K562 (cell line): ENCODE measurements around the gene TMEM38B. TPM values are rescaled to one million over a fixed set of nuclear protein-coding genes. Genes with fewer than 3 reads are reported as not detected.
A peak's percentile ranks its signal among the peaks of the same experiment; 100 is the strongest.

Experiments
- ARNT ChIP-seq, 2 experiments: fragments of 450-650 bp; IDR thresholded peaks; 2 replicates each; pipeline ENCODE4 v1.6.1; 2016; ENCODE audit warnings: mild to moderate bottlenecking in 1 of 2
- ASH1L ChIP-seq: fragments of 450-650 bp; IDR thresholded peaks from 2 replicates; pipeline ENCODE4 v1.6.1; 2018; ENCODE audit warnings: borderline replicate concordance, mild to moderate bottlenecking, low read depth; ENCODE audit not compliant: partially characterized antibody
- BCOR ChIP-seq: fragments of 450-650 bp; IDR thresholded peaks from 2 replicates; pipeline ENCODE4 v1.6.1; 2016
- BDP1 ChIP-seq: IDR thresholded peaks from 3 replicates; pipeline ENCODE4 v1.6.1; 2011; ENCODE audit not compliant: insufficient read length, insufficient read depth
- CREM ChIP-seq: IDR thresholded peaks from 2 replicates; pipeline ENCODE4 v1.6.1; 2014; ENCODE audit warnings: antibody characterized with exemption, low read depth
- DPF2 ChIP-seq: fragments of 450-650 bp; IDR thresholded peaks from 2 replicates; pipeline ENCODE4 v1.6.1; 2016
- EP300 ChIP-seq: IDR thresholded peaks from 2 replicates; pipeline ENCODE4 v1.6.1; 2012; ENCODE audit warnings: low read length, improper control_type of control experiment
- GATA2 ChIP-seq: sonication (generic); formaldehyde crosslinking; IDR thresholded peaks from 2 replicates; pipeline ENCODE4 v1.4.0; 2020; ENCODE audit warnings: mild to moderate bottlenecking, missing genetic modification reagents
- HDAC2 ChIP-seq: fragments of 450-650 bp; IDR thresholded peaks from 2 replicates; pipeline ENCODE4 v1.6.1; 2016; ENCODE audit warnings: mild to moderate bottlenecking
- KLF16 ChIP-seq: IDR thresholded peaks from 2 replicates; pipeline ENCODE4 v1.6.1; 2016; ENCODE audit warnings: antibody characterized with exemption
- LEF1 ChIP-seq: fragments of 450-650 bp; IDR thresholded peaks from 2 replicates; pipeline ENCODE4 v1.6.1; 2016; ENCODE audit warnings: mild to moderate bottlenecking
- MAFG ChIP-seq: fragments of 450-650 bp; conservative IDR thresholded peaks from 2 replicates; pipeline ENCODE4 v1.6.1; 2016; ENCODE audit warnings: missing genetic modification characterization, missing compliant biosample characterization
- MAFK ChIP-seq: IDR thresholded peaks from 2 replicates; pipeline ENCODE4 v1.6.1; 2011; ENCODE audit warnings: low read length, improper control_type of control experiment
- MEF2A ChIP-seq: IDR thresholded peaks from 2 replicates; pipeline ENCODE4 v1.6.1; 2011; ENCODE audit warnings: low read depth, mild to moderate bottlenecking, low read length, moderate library complexity; ENCODE audit not compliant: control insufficient read depth
- PPARD ChIP-seq: fragments of 250-450 bp; sonication (Bioruptor Pico); IDR thresholded peaks from 2 replicates; pipeline ENCODE4 v1.8.0; 2022; ENCODE audit warnings: inconsistent platforms, mild to moderate bottlenecking, moderate library complexity
- SMARCA4 ChIP-seq: fragments of 450-650 bp; IDR thresholded peaks from 2 replicates; pipeline ENCODE4 v1.6.1; 2016
- SMARCC2 ChIP-seq: fragments of 450-650 bp; IDR thresholded peaks from 2 replicates; pipeline ENCODE4 v1.6.1; 2017; ENCODE audit warnings: antibody characterized with exemption, moderate library complexity, mild to moderate bottlenecking, low read depth
- SOX6 ChIP-seq: fragments of 450-650 bp; IDR thresholded peaks from 2 replicates; pipeline ENCODE4 v1.6.1; 2014; ENCODE audit warnings: mild to moderate bottlenecking
- TAL1 ChIP-seq: fragments of 450-650 bp; IDR thresholded peaks from 2 replicates; pipeline ENCODE4 v1.6.1; 2016; ENCODE audit warnings: mild to moderate bottlenecking
- ZEB2 ChIP-seq: fragments of 450-650 bp; IDR thresholded peaks from 2 replicates; pipeline ENCODE4 v1.6.1; 2016
- ZKSCAN8 ChIP-seq: fragments of 200-800 bp; sonication (Bioruptor generic); IDR thresholded peaks from 2 replicates; pipeline ENCODE4 v1.6.1; 2016; ENCODE audit warnings: missing genetic modification characterization, missing compliant biosample characterization
- ZNF146 ChIP-seq: IDR thresholded peaks from one replicate; pipeline ENCODE4 v1.6.1; 2018; ENCODE audit warnings: missing compliant biosample characterization; ENCODE audit not compliant: unreplicated experiment
- ZNF224 ChIP-seq: sonication (generic); formaldehyde crosslinking; IDR thresholded peaks from 2 replicates; pipeline ENCODE4 v1.8.0; 2022; ENCODE audit warnings: mild to moderate bottlenecking, missing genetic modification reagents
- ZNF384 ChIP-seq: IDR thresholded peaks from 2 replicates; pipeline ENCODE4 v1.6.1; 2012; ENCODE audit warnings: low read depth, low read length, improper control_type of control experiment
- ZNF766 ChIP-seq: fragments of 200-800 bp; sonication (Bioruptor generic); conservative IDR thresholded peaks from 2 replicates; pipeline ENCODE4 v1.6.1; 2016; ENCODE audit warnings: missing genetic modification characterization, missing compliant biosample characterization
- polyA plus RNA-seq, 8 experiments: library from polyadenylated mRNA; depleted of rRNA in 4 of 8; stranded (reverse) in 5 of 8; unstranded in 3 of 8; fragments of >200 nt; fragmentation: Nextera tagmentation in 2 of 8; fragmentation: Illumina TruSeq in 1 of 8; extraction: Ambion mirVana in 2 of 8; extraction: Trizol in 1 of 8; gene quantifications; 2 replicates each; pipeline versions ENCODE4 v1.2.1 to v1.2.3, GENCODE V29; 2011 to 2014; ENCODE audit warnings: inconsistent platforms in 1 of 8, missing spikeins in 1 of 8
- total RNA-seq, 7 experiments: library from RNA; depleted of rRNA in 6 of 7; stranded (reverse); fragments of >200 nt in 6 of 7; fragmentation: Illumina TruSeq in 2 of 7; extraction: Trizol in 2 of 7; gene quantifications; 2 replicates each; pipeline versions ENCODE4 v1.2.1 to v1.2.3, GENCODE V29; 2011 to 2021; ENCODE audit warnings: low replicate concordance in 1 of 7
- TF ChIP-seq, protein P1 (sequence below), 2 experiments: IDR thresholded peaks; 2 replicates each; pipeline ENCODE4 v1.6.1; 2011; ENCODE audit warnings: borderline replicate concordance in 1 of 2, control low read depth in 1 of 2, low read depth in 1 of 2, low read length in 1 of 2, mild to moderate bottlenecking in 1 of 2, mixed read lengths in 1 of 2, moderate library complexity in 1 of 2; ENCODE audit not compliant: insufficient read depth in 1 of 2, insufficient read length in 1 of 2, poor library complexity in 1 of 2, severe bottlenecking in 1 of 2; ENCODE audit errors: extremely low read depth in 1 of 2
- TF ChIP-seq, protein P2 (sequence below), 2 experiments: fragments of 150-350 bp in 1 of 2; IDR thresholded peaks; 2 replicates each; pipeline ENCODE4 v1.6.1; 2012 to 2016; ENCODE audit warnings: low read depth in 2 of 2, low read length in 2 of 2, mild to moderate bottlenecking in 1 of 2, moderate library complexity in 1 of 2

TMEM38B gene
- total and polyA plus RNA-seq, 9 of the 15 experiments (the other 6 are each of a cell fraction or from before 2014, with no cell fraction given): 26.0 to 57.5 (median 38.5) TPM

DNA sequence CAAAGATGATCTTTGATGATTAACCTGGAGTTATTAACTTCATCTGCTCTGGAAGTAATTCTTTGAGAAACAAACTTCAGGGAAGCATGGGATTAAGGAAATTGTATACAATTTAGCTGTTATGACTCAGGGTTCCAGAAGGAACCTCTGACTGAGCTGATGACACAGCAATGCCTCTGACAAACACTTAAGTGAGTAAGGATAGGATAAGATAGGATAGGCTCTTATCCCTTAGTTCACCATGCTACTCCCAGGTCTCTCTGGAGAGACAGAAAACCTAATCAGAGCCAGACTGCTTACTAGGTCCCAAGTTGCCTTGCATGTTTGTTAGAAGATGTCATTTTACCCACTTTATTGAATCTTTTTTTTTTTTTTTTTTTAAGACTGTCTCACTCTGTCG is 12.6 kb upstream of the TMEM38B start (continued):
- TF ChIP-seq, protein P1, sequence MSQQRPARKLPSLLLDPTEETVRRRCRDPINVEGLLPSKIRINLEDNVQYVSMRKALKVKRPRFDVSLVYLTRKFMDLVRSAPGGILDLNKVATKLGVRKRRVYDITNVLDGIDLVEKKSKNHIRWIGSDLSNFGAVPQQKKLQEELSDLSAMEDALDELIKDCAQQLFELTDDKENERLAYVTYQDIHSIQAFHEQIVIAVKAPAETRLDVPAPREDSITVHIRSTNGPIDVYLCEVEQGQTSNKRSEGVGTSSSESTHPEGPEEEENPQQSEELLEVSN (IDR thresholded peaks at IDR 0.05; ENCODE audit: borderline replicate concordance in 1 of 2, extremely low read depth in 1 of 2, insufficient read depth in 1 of 2, insufficient read length in 1 of 2, low read depth in 1 of 2, low read length in 1 of 2, poor library complexity in 1 of 2, severe bottlenecking in 1 of 2): no peak
- TF ChIP-seq ZNF146 (CRISPR knock-in tag): no peak
- TF ChIP-seq ZNF384: peak; percentile 65
- peak; percentile 80 for TF ChIP-seq TAL1
- no peak for TF ChIP-seq PPARD
- peak; percentile 68; the same call in 1 of the 2 replicates for TF ChIP-seq HDAC2
- peak; percentile 88 for TF ChIP-seq MAFK
- peak; percentile 31 to 81; a peak in 3 of 4 replicates for TF ChIP-seq ARNT (IDR thresholded peaks at IDR 0.05)
- TF ChIP-seq BCOR: 0 out of 2 replicates have a peak, but pooled peaks have one; percentile 33
- peak; percentile 68 for TF ChIP-seq GATA2 (CRISPR knock-in tag)
- peak; percentile 55; the same call in 1 of the 2 replicates for TF ChIP-seq CREM
- TF ChIP-seq MAFG (tag): peak; percentile 81
- peak; percentile 87 for TF ChIP-seq ZKSCAN8 (CRISPR knock-in tag)
- peak; percentile 66 for TF ChIP-seq MEF2A
- 0 out of 2 replicates have a peak, but pooled peaks have one; percentile 40 for TF ChIP-seq LEF1
- TF ChIP-seq ZNF224: no peak
- peak; percentile 22; the same call in 1 of the 2 replicates for TF ChIP-seq KLF16
- TF ChIP-seq ASH1L: no peak
- peak; percentile 91 for TF ChIP-seq SMARCA4
- no peak for TF ChIP-seq ZNF766
- TF ChIP-seq SMARCC2: peak; percentile 88
- peak; percentile 94 for TF ChIP-seq DPF2
- TF ChIP-seq, protein P2, sequence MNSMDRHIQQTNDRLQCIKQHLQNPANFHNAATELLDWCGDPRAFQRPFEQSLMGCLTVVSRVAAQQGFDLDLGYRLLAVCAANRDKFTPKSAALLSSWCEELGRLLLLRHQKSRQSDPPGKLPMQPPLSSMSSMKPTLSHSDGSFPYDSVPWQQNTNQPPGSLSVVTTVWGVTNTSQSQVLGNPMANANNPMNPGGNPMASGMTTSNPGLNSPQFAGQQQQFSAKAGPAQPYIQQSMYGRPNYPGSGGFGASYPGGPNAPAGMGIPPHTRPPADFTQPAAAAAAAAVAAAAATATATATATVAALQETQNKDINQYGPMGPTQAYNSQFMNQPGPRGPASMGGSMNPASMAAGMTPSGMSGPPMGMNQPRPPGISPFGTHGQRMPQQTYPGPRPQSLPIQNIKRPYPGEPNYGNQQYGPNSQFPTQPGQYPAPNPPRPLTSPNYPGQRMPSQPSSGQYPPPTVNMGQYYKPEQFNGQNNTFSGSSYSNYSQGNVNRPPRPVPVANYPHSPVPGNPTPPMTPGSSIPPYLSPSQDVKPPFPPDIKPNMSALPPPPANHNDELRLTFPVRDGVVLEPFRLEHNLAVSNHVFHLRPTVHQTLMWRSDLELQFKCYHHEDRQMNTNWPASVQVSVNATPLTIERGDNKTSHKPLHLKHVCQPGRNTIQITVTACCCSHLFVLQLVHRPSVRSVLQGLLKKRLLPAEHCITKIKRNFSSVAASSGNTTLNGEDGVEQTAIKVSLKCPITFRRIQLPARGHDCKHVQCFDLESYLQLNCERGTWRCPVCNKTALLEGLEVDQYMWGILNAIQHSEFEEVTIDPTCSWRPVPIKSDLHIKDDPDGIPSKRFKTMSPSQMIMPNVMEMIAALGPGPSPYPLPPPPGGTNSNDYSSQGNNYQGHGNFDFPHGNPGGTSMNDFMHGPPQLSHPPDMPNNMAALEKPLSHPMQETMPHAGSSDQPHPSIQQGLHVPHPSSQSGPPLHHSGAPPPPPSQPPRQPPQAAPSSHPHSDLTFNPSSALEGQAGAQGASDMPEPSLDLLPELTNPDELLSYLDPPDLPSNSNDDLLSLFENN (IDR thresholded peaks at IDR 0.05; ENCODE audit: low read depth in 2 of 2, low read length in 2 of 2): 0 out of 4 replicates have a peak, but pooled peaks of 1 of the 2 experiments have one; percentile 53
- peak; percentile 69 for TF ChIP-seq SOX6
- TF ChIP-seq EP300: peak; percentile 80
- TF ChIP-seq BDP1: no peak
- peak; percentile 38; the same call in 1 of the 2 replicates for TF ChIP-seq ZEB2
